ENCODE results near the gene PNKD. TPM values are rescaled to one million over a fixed set of nuclear protein-coding genes. Genes with fewer than 3 reads are reported as not detected.

Gene PNKD
- total and polyA plus RNA-seq, 10 of the 15 experiments (the other 5 are each of a cell fraction or from before 2014, with no cell fraction given) = 27.2 to 106 (median 61.3) TPM

DNA sequence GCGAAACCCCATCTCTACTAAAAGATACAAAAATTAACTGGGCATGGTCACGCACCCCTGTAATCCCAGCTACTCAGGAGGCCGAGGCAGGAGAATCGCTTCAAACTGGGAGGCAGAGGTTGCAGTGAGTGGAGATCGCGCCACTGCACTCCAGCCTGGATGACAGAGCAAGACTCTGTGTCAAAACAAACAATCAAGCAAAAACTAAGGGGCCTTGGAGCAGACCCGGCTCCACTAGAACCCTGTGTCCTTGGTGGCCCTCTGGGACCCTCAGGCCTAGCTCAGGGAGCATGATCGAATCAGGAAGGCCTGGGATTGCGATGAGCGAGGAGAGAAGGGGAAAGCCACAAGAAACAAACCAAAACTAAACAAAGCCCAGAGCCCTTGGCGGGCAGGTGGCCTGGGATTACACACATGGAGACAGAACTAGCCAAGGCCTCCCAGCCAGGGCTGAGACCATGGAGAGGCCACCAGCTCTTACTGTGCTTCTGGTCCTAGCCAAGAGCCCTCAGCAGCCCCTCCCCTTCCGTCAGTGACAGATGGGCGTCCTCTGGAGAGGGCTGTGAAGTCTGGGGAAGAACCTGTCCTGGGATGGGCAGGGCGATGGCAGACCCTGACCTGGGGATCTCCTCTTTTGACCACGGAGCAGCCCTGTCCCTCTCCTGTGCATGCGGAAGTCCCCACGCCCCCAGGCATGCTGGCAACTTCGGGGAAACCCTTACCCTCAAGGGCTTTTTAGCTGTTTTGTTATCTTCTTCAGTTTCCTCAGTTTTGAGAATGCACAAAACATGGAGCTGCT, 58.9 kb downstream of the PNKD start (continued):
- TF ChIP-seq, protein P1, sequence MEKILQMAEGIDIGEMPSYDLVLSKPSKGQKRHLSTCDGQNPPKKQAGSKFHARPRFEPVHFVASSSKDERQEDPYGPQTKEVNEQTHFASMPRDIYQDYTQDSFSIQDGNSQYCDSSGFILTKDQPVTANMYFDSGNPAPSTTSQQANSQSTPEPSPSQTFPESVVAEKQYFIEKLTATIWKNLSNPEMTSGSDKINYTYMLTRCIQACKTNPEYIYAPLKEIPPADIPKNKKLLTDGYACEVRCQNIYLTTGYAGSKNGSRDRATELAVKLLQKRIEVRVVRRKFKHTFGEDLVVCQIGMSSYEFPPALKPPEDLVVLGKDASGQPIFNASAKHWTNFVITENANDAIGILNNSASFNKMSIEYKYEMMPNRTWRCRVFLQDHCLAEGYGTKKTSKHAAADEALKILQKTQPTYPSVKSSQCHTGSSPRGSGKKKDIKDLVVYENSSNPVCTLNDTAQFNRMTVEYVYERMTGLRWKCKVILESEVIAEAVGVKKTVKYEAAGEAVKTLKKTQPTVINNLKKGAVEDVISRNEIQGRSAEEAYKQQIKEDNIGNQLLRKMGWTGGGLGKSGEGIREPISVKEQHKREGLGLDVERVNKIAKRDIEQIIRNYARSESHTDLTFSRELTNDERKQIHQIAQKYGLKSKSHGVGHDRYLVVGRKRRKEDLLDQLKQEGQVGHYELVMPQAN (conservative IDR thresholded peaks at IDR 0.05) = no peak
- TF ChIP-seq, protein P2, sequence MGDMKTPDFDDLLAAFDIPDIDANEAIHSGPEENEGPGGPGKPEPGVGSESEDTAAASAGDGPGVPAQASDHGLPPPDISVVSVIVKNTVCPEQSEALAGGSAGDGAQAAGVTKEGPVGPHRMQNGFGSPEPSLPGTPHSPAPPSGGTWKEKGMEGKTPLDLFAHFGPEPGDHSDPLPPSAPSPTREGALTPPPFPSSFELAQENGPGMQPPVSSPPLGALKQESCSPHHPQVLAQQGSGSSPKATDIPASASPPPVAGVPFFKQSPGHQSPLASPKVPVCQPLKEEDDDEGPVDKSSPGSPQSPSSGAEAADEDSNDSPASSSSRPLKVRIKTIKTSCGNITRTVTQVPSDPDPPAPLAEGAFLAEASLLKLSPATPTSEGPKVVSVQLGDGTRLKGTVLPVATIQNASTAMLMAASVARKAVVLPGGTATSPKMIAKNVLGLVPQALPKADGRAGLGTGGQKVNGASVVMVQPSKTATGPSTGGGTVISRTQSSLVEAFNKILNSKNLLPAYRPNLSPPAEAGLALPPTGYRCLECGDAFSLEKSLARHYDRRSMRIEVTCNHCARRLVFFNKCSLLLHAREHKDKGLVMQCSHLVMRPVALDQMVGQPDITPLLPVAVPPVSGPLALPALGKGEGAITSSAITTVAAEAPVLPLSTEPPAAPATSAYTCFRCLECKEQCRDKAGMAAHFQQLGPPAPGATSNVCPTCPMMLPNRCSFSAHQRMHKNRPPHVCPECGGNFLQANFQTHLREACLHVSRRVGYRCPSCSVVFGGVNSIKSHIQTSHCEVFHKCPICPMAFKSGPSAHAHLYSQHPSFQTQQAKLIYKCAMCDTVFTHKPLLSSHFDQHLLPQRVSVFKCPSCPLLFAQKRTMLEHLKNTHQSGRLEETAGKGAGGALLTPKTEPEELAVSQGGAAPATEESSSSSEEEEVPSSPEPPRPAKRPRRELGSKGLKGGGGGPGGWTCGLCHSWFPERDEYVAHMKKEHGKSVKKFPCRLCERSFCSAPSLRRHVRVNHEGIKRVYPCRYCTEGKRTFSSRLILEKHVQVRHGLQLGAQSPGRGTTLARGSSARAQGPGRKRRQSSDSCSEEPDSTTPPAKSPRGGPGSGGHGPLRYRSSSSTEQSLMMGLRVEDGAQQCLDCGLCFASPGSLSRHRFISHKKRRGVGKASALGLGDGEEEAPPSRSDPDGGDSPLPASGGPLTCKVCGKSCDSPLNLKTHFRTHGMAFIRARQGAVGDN (IDR thresholded peaks at IDR 0.05) = peak; percentile 10
- peak; percentile 32; the same call in 1 of the 2 replicates for TF ChIP-seq SMARCA5 (IDR thresholded peaks at IDR 0.05)
- no peak for TF ChIP-seq ZSCAN29 (IDR thresholded peaks at IDR 0.05)
- TF ChIP-seq, protein P3, sequence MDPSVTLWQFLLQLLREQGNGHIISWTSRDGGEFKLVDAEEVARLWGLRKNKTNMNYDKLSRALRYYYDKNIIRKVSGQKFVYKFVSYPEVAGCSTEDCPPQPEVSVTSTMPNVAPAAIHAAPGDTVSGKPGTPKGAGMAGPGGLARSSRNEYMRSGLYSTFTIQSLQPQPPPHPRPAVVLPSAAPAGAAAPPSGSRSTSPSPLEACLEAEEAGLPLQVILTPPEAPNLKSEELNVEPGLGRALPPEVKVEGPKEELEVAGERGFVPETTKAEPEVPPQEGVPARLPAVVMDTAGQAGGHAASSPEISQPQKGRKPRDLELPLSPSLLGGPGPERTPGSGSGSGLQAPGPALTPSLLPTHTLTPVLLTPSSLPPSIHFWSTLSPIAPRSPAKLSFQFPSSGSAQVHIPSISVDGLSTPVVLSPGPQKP (IDR thresholded peaks at IDR 0.05; ENCODE audit: low read depth, low read length) = no peak
- TF ChIP-seq NFXL1 (IDR thresholded peaks at IDR 0.05; ENCODE audit: borderline replicate concordance) = no peak
- no peak for TF ChIP-seq TCF3 (IDR thresholded peaks at IDR 0.05; ENCODE audit: borderline replicate concordance, insufficient read depth, low read depth, low read length)
- TF ChIP-seq NR2C2 (IDR thresholded peaks at IDR 0.05; ENCODE audit: borderline replicate concordance, control insufficient read depth, insufficient read length, low read depth) = no peak
- TF ChIP-seq, protein P4, sequence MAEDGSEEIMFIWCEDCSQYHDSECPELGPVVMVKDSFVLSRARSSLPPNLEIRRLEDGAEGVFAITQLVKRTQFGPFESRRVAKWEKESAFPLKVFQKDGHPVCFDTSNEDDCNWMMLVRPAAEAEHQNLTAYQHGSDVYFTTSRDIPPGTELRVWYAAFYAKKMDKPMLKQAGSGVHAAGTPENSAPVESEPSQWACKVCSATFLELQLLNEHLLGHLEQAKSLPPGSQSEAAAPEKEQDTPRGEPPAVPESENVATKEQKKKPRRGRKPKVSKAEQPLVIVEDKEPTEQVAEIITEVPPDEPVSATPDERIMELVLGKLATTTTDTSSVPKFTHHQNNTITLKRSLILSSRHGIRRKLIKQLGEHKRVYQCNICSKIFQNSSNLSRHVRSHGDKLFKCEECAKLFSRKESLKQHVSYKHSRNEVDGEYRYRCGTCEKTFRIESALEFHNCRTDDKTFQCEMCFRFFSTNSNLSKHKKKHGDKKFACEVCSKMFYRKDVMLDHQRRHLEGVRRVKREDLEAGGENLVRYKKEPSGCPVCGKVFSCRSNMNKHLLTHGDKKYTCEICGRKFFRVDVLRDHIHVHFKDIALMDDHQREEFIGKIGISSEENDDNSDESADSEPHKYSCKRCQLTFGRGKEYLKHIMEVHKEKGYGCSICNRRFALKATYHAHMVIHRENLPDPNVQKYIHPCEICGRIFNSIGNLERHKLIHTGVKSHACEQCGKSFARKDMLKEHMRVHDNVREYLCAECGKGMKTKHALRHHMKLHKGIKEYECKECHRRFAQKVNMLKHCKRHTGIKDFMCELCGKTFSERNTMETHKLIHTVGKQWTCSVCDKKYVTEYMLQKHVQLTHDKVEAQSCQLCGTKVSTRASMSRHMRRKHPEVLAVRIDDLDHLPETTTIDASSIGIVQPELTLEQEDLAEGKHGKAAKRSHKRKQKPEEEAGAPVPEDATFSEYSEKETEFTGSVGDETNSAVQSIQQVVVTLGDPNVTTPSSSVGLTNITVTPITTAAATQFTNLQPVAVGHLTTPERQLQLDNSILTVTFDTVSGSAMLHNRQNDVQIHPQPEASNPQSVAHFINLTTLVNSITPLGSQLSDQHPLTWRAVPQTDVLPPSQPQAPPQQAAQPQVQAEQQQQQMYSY (CRISPR knock-in tag; IDR thresholded peaks at IDR 0.05) = no peak
- no peak for TF ChIP-seq NR2C1 (IDR thresholded peaks at IDR 0.05)
- TF ChIP-seq ESRRA (IDR thresholded peaks at IDR 0.05; ENCODE audit: low read length) = no peak
- TF ChIP-seq NFYB (IDR thresholded peaks at IDR 0.05; ENCODE audit: insufficient read depth, low read depth, low read length) = no peak
- no peak for TF ChIP-seq ASH2L (IDR thresholded peaks at IDR 0.05; ENCODE audit: borderline replicate concordance, low read depth)
- TF ChIP-seq SREBF2 (IDR thresholded peaks at IDR 0.05; ENCODE audit: low read length) = no peak
- no peak for TF ChIP-seq SMAD1 (IDR thresholded peaks at IDR 0.05; ENCODE audit: low read depth, partially characterized antibody)
- TF ChIP-seq NR2F1 (conservative IDR thresholded peaks at IDR 0.05) = peak; percentile 54
- peak; percentile 56 for TF ChIP-seq MXI1 (IDR thresholded peaks at IDR 0.05; ENCODE audit: low read depth, low read length)
- no peak for TF ChIP-seq ETV6 (conservative IDR thresholded peaks at IDR 0.05 in 1 of 2, IDR thresholded peaks at IDR 0.05 in 1 of 2; ENCODE audit: borderline replicate concordance in 1 of 2, low read depth in 1 of 2)
- no peak for TF ChIP-seq CBFB (IDR thresholded peaks at IDR 0.05; ENCODE audit: low read depth)
